Effector memory CD8-positive, alpha-beta T cell (primary cell): ENCODE measurements around the gene CD79B.
A peak's percentile ranks its signal among the peaks of the same experiment; 100 is the strongest.
"Not testable (repeated sequence)": the region's sequence is repeated elsewhere in the genome, so short reads cannot be mapped to it uniquely, and the experiment has no call there.

ENCODE experiments used
- ATAC-seq: fragments of 150-1000 bp; cut with Tn5 transposase; replicated peaks from 2 replicates; pipeline ENCODE4 v1.10.0; 2021; ENCODE audit warnings: mild to moderate bottlenecking, moderate library complexity
- DNase-seq, 3 experiments: peaks; one replicate each; pipeline ENCODE4 v3.0.0; 2021
- H3K27ac Mint-ChIP-seq, 2 donors: one replicate each; pipeline ENCODE4 v1.8.0; 2022; ENCODE audit warnings: mild to moderate bottlenecking in 2 of 2, mixed read lengths in 2 of 2, moderate library complexity in 2 of 2
- H3K27me3 Mint-ChIP-seq, 2 donors: one replicate each; pipeline ENCODE4 v1.8.0; 2022; ENCODE audit warnings: mixed read lengths in 2 of 2
- H3K36me3 Mint-ChIP-seq: one replicate; pipeline ENCODE4 v1.8.0; 2022; ENCODE audit warnings: mild to moderate bottlenecking, moderate library complexity, mixed read lengths; ENCODE audit not compliant: insufficient read depth
- H3K4me1 Mint-ChIP-seq, 2 donors: one replicate each; pipeline ENCODE4 v1.8.0; 2022; ENCODE audit warnings: low read depth in 2 of 2, mixed read lengths in 2 of 2
- H3K4me3 Mint-ChIP-seq, 2 donors: one replicate each; pipeline ENCODE4 v1.8.0; 2022; ENCODE audit warnings: mild to moderate bottlenecking in 2 of 2, mixed read lengths in 2 of 2, moderate library complexity in 2 of 2
- H3K9me3 Mint-ChIP-seq, 2 donors: one replicate each; pipeline ENCODE4 v1.8.0; 2022; ENCODE audit warnings: mixed read lengths in 2 of 2

CD79B gene

DNA sequence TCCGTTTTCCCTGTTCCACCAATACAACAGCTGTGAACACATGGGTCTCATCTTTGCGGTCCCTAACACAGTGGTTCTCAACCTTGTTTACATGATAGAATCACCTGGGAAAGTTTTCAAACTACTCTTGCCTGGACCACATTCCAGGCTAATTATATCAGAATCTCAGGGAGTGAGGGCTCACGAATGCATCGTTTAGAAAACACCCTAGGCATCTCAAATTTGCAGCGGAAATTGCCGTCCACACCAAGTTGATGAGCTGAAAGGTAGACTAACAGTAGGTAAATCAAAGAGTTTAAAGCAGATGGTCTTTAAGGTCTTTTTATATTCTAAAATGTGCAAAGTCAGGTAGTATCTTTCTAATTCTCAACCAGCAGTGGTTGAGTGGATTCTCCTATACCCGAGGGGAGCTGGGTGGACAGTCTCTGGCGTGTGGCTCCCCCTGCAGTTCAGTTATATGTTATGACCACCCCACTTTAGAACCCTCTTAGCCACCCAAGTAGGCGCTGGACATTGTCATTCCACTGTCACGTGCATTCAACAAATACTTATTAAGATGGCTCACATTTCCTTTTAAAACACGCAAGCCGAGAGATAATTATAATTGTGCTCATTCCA, 24.9 kb downstream of the CD79B start:
- H3K27ac Mint-ChIP-seq, DNase-seq, ATAC-seq, H3K4me3 Mint-ChIP-seq, H3K9me3 Mint-ChIP-seq, H3K36me3 Mint-ChIP-seq: not testable (repeated sequence)
- Mint-ChIP-seq H3K27me3 (peaks cover 5 to 16% of the 10 kb centered on the region in 2 donors), H3K4me1 (peaks cover 7 to 12% of the 10 kb centered on the region in 2 donors)

DNA sequence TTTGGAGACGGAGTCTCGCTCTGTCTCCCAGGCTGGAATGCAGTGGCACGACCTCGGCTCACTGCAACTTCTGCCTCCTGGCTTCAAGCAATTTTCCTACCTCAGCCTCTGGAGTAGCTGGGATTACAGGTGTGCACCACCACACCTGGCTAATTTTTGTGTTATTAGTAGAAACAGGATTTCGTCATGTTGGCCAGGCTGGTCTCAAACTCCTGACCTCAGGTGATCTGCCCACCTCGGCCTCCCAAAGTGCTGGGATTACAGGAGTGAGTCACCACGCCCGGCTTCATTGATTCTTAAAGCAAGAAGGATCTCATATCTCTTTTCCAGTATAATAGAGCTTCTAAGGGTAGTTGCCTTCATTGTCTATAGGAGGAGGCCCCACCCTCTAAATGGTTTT, 27.3 kb downstream of the CD79B start:
- DNase-seq, H3K36me3 Mint-ChIP-seq, H3K4me3 Mint-ChIP-seq, ATAC-seq, H3K4me1 Mint-ChIP-seq, H3K9me3 Mint-ChIP-seq, H3K27ac Mint-ChIP-seq: not testable (repeated sequence)
- H3K27me3 Mint-ChIP-seq = peaks cover 7 to 17% of the 10 kb centered on the region in 2 donors

DNA sequence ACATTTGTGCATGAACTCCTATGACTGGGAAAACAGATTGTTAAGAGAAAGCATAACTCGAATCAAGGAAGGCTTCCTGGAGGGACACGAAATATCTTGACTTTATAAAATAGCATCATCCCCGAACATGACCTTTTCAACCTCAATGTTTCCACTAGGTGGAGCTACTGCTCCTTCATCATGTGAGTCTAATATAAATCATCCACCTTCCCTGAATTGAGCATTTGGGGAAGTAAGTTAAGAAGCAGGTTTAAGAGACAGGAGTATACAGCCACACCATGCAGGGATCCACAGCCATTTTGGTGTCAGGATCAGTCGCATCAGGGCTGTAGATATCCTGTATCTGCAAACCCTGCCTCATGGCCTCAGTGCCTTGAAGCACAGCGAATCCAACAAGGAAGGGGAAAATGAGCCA, 28.3 kb downstream of the CD79B start:
- not testable (repeated sequence) for H3K4me3 Mint-ChIP-seq, H3K36me3 Mint-ChIP-seq, H3K9me3 Mint-ChIP-seq, H3K27ac Mint-ChIP-seq, H3K4me1 Mint-ChIP-seq
- peak; percentile 73 for ATAC-seq
- peaks cover 7 to 17% of the 10 kb centered on the region in 2 donors for H3K27me3 Mint-ChIP-seq
- peak; percentile 28 to 39 (median 33) for DNase-seq

DNA sequence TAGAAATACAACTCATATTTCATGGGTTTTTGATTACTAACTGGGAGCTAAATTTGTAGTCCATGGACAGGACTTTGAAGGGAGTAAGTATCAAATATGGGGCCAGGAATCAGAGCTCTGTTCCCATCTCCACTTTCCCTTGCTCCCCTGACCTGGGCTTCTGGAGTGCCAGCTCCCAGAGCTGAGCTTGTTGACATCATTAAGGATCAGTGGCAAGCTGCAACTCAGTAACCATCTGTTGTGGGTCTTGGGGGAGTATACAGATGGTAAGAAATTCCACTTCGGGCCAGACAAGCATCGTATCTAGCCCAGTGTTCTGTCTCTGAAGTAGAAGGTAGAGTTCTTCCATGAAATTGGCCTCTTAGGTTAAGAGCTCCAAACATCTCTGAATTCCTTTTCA, 30.2 kb downstream of the CD79B start:
- H3K9me3 Mint-ChIP-seq, H3K27ac Mint-ChIP-seq, ATAC-seq, DNase-seq, H3K4me3 Mint-ChIP-seq, H3K4me1 Mint-ChIP-seq, H3K36me3 Mint-ChIP-seq: not testable (repeated sequence)
- H3K27me3 Mint-ChIP-seq = peaks cover 7 to 17% of the 10 kb centered on the region in 2 donors

DNA sequence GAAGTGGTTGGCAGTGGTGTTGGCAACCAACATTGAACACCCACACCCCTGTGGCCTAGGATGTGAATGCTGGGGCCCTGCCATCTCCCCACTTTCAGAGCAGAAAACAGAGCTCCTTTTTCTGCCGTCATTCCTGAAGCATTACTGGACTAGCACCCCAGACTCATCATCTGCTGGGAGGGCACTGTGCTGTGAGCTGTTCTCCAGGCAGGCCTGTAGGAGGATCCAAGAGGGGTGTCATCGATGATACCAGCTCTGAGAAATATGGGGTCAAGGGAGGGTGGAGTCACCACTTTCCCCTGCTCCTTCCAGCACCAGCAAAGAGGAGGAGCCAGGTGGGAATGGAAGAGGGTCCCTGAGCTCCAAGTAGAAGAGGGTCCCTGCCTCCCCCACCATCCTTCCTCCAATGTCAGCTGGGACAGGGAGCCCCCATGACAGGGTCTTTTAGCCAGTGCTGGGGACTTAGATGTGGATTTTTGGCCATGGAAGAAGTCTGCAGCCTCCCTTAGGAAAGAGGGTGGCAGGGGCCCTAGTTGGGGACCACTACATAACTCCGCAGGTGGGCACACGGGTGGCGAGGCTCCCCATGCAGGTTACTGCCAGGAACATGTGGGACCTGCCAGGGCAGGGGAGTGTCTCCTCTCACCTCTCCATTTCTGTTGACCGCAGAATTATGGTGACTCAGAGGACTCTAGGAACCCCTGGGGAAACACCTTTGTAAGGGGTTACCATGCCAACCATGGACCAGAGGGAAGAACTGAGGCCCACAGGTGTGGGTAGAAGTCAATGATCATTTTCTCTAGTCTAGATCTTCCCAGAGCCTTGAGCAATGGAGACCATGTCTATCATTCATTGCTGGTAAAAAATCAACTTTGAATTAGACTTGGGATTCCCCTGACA, 33.0 kb downstream of the CD79B start:
- not testable (repeated sequence) for H3K4me3 Mint-ChIP-seq, H3K4me1 Mint-ChIP-seq, H3K9me3 Mint-ChIP-seq, H3K36me3 Mint-ChIP-seq
- Mint-ChIP-seq H3K27ac (peak overlapping the region in 1 of 2 donors; percentile 10), H3K27me3 (peaks cover 7 to 17% of the 10 kb centered on the region in 2 donors)
- DNase-seq (peak in 1 of 3 experiments; percentile 12), ATAC-seq (peak; percentile 78)

DNA sequence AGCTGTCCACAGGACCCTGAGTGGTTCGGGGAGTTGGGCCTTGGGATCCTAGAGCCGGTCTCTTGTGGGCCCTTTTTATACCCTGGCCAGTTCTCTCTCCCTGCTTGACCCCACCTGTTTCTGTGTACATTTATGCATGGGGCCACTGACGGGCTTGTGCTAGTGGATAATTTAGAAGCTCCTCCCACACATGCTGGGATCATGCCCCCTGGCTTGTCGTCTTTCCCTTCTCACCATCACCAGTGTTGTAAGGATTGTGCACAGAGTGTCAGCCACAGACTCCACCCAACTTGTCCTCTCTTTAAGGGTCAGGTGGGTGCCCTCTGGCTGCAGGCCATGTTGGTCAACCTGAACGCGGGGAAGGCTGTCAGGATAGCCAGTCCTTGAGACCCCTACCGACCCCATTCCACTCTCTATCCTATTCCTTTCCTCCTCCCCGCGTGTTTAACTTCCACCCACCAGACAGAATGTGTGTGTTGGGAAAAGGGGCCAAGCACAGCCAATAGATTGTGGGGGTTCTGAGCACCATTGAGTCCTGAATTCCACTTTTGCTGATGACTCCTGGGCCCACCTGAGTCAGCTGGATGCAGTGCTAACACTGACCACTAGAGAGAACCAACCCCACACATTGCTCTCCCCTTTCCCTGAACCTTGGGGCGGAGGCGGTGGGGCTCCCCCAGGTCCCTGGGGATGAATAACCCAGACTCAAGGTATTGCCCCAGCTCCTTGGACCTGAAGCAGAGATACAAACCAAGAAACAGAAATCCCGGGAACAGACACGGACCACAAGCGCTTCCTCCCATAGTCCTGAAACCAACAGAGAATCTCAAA, 35.4 kb downstream of the CD79B start, which contains the start of gene CSH1:
Gene CSH1 (minus strand): TSS at position 51 of the 831 bp plus-strand sequence. CDS start 63 bp downstream, outside the sequence.
- ATAC-seq, H3K27me3 Mint-ChIP-seq, H3K27ac Mint-ChIP-seq, H3K4me1 Mint-ChIP-seq, H3K36me3 Mint-ChIP-seq, H3K4me3 Mint-ChIP-seq, H3K9me3 Mint-ChIP-seq, DNase-seq: not testable (repeated sequence)

DNA sequence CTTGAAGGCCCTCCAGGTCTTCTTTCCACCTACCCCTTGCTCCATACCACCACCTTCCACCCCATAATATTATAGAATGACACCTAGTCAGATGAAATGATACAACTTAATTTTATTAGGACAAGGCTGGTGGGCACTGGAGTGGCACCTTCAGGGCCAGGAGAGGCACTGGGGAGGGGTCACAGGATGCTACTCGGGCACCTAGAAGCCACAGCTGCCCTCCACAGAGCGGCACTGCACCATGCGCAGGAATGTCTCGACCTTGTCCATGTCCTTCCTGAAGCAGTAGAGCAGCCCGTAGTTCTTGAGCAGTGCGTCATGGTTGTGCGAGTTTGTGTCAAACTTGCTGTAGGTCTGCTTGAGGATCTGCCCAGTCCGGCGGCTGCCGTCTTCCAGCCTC, 37.3 kb downstream of the CD79B start:
- H3K27ac Mint-ChIP-seq, H3K9me3 Mint-ChIP-seq, DNase-seq, H3K4me3 Mint-ChIP-seq, H3K36me3 Mint-ChIP-seq, H3K4me1 Mint-ChIP-seq, ATAC-seq, H3K27me3 Mint-ChIP-seq: not testable (repeated sequence)

DNA sequence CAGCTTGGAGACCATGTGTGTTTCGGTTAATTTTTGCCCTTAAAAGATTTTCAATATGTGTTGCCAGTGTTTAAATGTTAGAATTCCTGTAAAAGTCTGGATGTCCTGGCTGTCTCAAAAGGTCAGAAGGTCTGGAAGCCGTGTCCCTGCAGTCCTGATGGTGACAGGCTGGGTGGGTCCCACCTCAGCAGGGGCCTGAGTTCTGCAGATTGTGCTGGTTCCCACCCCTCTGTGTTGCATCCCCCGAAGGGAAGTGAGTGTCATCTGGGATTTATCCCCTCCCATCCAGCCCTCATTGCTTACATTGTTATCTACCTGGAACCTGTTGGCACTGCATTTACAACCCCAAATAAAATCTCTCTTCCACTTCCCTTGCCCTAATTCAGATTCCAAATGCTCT, 38.1 kb downstream of the CD79B start:
- not testable (repeated sequence) for H3K27me3 Mint-ChIP-seq, H3K27ac Mint-ChIP-seq, ATAC-seq, H3K4me1 Mint-ChIP-seq, H3K36me3 Mint-ChIP-seq, H3K4me3 Mint-ChIP-seq, H3K9me3 Mint-ChIP-seq, DNase-seq

DNA sequence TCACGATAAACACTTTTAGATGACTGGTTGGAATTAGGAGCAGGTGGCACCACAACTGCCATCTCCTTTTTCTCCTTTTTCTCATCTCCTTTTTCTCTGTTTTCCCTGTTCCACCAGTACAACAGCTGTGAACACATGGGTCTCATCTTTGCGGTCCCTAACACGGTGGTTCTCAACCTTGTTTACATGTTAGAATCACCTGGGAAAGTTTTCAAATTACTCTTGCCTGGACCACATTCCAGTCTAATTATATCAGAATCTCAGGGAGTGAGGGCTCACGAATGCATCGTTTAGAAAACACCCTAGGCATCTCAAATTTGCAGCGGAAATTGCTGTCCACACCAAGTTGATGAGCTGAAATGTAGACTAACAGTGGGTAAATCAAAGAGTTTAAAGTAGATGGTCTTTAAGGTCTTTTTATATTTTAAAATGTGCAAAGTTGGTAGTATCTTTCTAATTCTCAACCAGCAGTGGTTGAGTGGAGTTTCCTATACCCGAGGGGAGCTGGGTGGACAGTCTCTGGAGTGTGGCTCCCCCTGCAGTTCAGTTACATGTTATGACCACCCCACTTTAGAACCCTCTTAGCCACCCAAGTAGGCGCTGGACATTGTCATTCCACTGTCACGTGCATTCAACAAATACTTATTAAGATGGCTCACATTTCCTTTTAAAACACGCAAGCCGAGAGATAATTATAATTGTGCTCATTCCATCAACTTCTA, 39.7 kb downstream of the CD79B start:
- not testable (repeated sequence) for ATAC-seq, DNase-seq, H3K4me1 Mint-ChIP-seq, H3K9me3 Mint-ChIP-seq, H3K4me3 Mint-ChIP-seq, H3K36me3 Mint-ChIP-seq, H3K27ac Mint-ChIP-seq, H3K27me3 Mint-ChIP-seq

DNA sequence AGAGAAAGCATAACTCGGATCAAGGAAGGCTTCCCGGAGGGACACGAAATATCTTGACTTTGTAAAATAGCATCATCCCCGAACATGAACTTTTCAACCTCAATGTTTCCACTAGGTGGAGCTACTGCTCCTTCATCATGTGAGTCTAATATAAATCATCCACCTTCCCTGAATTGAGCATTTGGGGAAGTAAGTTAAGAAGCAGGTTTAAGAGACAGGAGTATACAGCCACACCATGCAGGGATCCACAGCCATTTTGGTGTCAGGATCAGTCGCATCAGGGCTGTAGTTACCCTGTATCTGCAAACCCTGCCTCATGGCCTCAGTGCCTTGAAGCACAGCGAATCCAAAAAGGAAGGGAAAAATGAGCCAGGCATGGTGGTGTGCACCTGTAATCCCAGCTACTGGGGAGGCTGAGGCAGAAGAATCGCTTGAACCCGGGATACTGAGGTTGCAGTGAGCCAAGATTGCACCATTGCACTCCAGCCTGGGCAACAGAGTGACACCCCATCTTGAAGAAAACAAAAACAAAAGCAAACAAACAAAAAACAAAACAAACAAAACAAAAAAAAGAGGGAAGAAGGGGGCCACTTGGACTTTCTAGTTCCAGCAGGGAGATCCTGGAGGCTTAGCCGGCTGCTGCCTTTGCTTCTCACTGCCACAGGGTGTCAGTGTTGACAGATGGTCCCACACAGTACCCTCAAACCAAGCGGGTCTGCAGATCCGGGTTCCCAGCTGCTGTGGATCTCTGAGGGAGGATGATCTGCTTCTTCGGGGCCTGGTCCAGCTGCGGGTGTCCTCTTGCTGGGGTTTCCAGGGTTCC, 42.9 kb downstream of the CD79B start:
- H3K4me1 Mint-ChIP-seq, H3K9me3 Mint-ChIP-seq, H3K27ac Mint-ChIP-seq, H3K27me3 Mint-ChIP-seq, H3K36me3 Mint-ChIP-seq, H3K4me3 Mint-ChIP-seq: not testable (repeated sequence)
- ATAC-seq (peak; percentile 70), DNase-seq (peak in 2 of 3 experiments; percentile 15 to 20)

DNA sequence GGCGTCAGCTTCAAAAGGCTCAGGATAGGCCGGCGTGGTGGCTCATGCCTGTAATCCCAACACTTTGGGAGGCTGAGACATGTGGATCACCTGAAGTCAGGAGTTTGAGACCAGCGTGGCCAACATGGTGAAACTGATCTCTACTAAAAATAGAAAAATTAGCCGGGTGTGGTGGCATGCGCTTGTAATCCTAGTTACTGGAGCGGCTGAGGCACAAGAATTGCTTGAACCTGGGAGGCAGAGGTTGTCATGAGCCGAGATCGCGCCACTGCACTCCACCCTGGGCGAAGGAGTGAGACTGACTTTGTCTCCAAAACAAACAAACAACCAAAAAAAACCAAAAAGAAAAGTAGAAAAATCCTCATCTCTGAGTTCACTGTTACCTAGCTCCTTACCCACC, 47.0 kb downstream of the CD79B start:
- H3K27ac Mint-ChIP-seq, H3K9me3 Mint-ChIP-seq, H3K36me3 Mint-ChIP-seq, ATAC-seq, DNase-seq, H3K4me3 Mint-ChIP-seq, H3K27me3 Mint-ChIP-seq: not testable (repeated sequence)
- H3K4me1 Mint-ChIP-seq = peaks cover 9 to 15% of the 10 kb centered on the region in 2 donors

DNA sequence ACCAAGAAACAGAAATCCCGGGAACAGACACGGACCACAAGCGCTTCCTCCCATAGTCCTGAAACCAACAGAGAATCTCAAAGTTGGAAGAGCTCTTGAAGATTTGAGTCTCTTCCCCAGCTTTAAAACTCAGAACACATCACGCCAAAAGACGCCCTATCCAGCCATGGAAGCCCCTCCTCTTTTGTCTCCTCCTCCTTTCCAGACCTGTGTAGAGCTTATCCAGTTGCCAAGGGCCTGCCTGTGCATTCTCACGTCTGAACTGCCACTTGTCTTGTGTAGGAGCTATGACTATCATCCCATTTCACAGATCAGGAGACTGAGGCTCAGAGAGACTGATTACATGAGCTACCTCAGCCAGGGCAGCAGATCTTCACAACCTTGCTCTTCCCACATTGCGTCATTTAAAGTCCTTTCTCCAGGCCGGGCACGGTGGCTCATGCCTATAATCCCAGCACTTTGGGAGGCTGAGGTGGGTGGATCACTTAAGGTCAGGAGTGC, 49.5 kb downstream of the CD79B start:
- H3K9me3 Mint-ChIP-seq, H3K36me3 Mint-ChIP-seq, DNase-seq, H3K4me3 Mint-ChIP-seq, H3K27ac Mint-ChIP-seq, ATAC-seq, H3K4me1 Mint-ChIP-seq: not testable (repeated sequence)
- H3K27me3 Mint-ChIP-seq = peaks cover 10% of the 10 kb centered on the region in 2 donors
